Fibroblast of mammary gland (primary cell): ENCODE data around the gene KLF6.

Experiments used
- DNase-seq: peaks from one replicate; pipeline ENCODE4 v3.0.0-alpha.2; 2010; ENCODE audit warnings: low read depth
- H3K4me3 ChIP-seq: 2 replicates; pipeline ENCODE4 v1.5.1; 2011; ENCODE audit warnings: low read depth, mild to moderate bottlenecking, low read length, moderate library complexity; ENCODE audit not compliant: control insufficient read depth
- TF ChIP-seq, protein P1 (sequence below): conservative IDR thresholded peaks from 2 replicates; pipeline ENCODE4 v1.5.1; 2011; ENCODE audit warnings: low read depth, low read length, inconsistent platforms; ENCODE audit not compliant: control insufficient read depth, insufficient read depth

The KLF6 gene

DNA sequence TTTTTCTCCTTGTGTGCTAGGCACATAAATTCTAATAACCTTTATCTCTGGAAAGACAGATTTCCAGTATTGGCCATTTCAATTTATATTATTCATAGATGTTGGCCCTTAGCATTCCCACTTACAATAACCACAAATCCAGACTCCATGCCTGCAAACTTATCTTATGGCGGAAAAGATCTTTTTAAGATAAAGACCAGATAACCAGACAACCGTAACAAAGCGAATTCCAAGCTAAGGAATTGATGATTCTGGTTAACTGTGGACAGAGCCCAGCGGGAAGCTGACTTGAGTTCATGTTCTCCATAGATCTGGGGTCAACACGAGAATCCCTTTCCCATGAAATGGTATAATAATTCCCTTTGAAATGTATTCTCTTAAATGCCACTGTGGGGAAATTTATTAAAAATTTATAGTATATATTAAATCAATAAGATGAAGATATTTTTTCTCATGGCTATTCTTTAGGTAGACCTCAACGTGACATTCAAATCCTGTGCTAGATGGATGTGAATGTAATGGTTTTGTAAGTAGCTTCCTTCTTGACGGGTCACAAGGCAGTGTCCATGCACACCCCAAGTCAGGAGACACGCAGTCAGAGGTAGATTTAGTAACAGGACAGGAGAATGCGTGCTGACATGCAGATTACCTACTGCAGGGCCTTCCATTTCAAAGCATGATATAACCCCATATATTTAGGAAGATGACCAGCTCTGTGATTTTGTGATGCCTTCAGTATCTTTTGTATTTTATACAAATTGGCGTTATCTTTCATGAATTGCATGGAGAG, 37.7 kb upstream of the KLF6 start:
- DNase-seq, result no peak
- no peak overlapping the region for H3K4me3 ChIP-seq
- TF ChIP-seq, protein P1, sequence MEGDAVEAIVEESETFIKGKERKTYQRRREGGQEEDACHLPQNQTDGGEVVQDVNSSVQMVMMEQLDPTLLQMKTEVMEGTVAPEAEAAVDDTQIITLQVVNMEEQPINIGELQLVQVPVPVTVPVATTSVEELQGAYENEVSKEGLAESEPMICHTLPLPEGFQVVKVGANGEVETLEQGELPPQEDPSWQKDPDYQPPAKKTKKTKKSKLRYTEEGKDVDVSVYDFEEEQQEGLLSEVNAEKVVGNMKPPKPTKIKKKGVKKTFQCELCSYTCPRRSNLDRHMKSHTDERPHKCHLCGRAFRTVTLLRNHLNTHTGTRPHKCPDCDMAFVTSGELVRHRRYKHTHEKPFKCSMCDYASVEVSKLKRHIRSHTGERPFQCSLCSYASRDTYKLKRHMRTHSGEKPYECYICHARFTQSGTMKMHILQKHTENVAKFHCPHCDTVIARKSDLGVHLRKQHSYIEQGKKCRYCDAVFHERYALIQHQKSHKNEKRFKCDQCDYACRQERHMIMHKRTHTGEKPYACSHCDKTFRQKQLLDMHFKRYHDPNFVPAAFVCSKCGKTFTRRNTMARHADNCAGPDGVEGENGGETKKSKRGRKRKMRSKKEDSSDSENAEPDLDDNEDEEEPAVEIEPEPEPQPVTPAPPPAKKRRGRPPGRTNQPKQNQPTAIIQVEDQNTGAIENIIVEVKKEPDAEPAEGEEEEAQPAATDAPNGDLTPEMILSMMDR, result no peak

DNA sequence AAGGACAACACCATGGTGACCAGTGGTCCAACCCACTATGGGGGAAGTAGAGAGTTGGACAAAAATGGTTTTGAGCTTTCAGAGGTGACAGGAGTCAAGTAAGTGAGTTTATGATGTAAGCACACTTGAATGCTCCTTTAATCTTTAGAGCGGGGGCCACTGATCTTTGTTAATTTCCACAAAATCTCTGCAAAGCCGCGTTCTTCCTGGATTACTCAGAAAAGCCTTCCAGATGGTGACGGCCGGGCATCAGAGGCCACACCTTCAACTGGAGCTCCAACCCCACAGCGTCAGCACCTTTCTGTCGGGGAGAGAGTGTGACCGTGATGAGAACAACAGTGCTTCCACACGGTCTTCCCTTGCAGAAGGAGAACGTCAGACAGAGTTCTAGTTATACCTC, 35.2 kb upstream of the KLF6 start:
- H3K4me3 ChIP-seq, result no peak overlapping the region
- DNase-seq, result no peak
- TF ChIP-seq, protein P1, result no peak

DNA sequence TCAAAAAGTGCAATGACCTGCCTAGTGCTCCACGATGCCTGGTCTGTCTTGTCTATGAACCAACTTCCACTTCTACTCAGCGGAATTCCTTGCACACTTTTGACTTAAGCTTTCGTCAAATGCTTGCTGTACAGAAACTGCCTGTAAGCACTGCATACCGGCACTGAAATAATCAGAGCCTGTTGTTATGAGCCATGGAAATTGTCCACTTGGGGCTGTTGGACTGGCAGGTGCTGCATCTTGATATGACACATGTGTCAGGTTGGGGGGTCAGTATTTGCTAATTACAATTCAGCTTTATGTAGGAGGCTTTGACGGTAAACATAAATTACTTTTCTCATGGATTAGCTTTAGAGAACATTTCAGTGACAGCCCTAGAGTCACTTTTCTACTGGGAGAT, 32.0 kb upstream of the KLF6 start:
- TF ChIP-seq, protein P1, result no peak

DNA sequence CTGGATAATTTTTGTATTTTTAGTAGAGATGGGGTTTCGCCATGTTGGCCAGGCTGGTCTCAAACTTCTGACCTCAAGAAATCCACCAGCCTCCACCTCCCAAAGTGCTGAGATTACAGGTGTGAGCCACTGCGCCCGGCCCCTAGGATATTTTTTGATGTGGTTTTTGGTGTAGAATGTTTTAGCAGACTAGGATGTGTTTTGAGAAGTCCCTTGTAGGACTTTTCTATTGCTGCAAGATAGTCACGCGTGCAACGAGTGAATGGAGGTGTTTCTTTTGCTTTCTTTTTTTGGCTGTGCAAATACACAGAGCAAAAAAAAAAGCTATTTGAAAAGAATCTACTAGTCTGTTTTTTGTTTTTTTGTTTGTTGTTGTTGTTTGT, 29.8 kb upstream of the KLF6 start:
- TF ChIP-seq, protein P1, result no peak
- no peak for DNase-seq
- no peak overlapping the region for H3K4me3 ChIP-seq

More for the DNA sequence above, 32.0 kb upstream of the KLF6 start:
- H3K4me3 ChIP-seq, result no peak overlapping the region
- no peak for DNase-seq

DNA sequence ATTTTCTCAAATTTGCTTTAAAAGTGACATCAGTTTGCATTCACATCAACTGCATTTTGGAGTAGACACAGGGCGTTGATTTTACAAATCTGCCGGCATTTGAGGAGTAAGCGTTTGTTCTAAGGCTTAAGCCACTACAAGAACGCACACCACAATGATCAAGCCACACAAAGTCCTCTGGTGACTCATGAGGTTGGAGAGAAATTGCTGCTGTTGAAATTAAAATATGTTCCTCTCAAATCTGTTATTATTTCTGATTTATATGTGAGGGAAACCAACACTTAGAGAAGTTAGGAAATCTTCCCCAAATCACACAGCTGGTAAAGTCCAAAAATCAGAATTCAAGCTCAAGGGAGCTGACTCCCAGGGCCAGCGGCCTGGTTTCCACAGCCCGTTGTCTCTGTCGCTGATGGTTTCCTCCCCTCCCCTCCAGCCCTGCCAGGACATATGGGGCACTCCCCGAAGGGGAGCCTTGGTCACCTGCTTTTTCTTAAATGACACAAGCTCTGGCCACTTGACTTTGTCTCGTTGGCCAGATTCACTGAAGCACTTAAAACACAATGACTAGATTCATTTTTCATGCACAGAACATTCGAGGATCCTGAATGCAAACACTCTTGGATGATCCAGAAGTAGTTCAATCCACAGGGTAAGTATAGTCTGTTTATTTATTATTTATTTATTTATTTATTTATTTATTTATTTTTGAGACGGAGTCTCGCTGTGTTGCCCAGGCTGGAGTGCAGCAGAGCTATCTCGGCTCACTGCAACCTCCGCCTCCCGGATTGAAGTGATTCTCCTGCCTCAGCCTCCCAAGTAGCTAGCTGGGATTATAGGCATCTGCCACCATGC, 29.2 kb upstream of the KLF6 start:
- DNase-seq, result peak; percentile 64
- TF ChIP-seq, protein P1, result no peak
- no peak overlapping the region for H3K4me3 ChIP-seq

DNA sequence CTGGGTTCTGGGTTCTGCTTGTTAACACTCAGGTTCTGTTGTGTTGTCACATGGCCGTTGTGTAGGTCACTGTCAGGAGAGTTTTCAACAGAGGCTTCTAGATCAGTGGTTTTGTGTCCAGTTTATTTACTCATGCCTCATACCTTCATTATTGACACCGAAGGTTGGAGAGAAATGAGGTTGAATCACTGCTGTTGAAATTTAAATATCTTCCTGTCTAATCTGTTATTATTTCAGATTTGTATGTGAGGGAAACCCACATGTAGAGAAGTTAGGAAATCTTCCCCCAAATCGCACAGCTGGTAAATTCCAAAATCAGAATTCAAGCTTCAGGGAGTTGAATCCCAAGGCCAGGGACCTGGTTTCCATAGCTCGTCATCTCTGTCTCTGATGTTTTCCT, 28.3 kb upstream of the KLF6 start:
- TF ChIP-seq, protein P1, result no peak
- peak; percentile 16 for DNase-seq
- no peak overlapping the region for H3K4me3 ChIP-seq
